NT2/D1 (cell line): ENCODE measurements around the gene DSTN.

Source experiments
- DNase-seq: peaks from one replicate; pipeline ENCODE4 v3.0.0-alpha.2; 2011; ENCODE audit warnings: low read depth, low spot score
- H3K27me3 ChIP-seq: 2 replicates; pipeline ENCODE4 v1.6.0; 2011; ENCODE audit warnings: mild to moderate bottlenecking; ENCODE audit not compliant: insufficient read length, insufficient read depth
- H3K36me3 ChIP-seq: 2 replicates; pipeline ENCODE4 v1.6.1; 2011; ENCODE audit warnings: mild to moderate bottlenecking, low read length, mixed read lengths; ENCODE audit not compliant: insufficient read depth, insufficient read length
- H3K4me1 ChIP-seq: 2 replicates; pipeline ENCODE4 v1.5.1; 2011; ENCODE audit not compliant: insufficient read depth, insufficient read length
- H3K4me3 ChIP-seq: 2 replicates; pipeline ENCODE4 v1.5.1; 2011; ENCODE audit warnings: low read depth; ENCODE audit not compliant: insufficient read length
- H3K9ac ChIP-seq: 2 replicates; pipeline ENCODE4 v1.6.0; 2011; ENCODE audit warnings: low read depth; ENCODE audit not compliant: insufficient read length
- H3K9me3 ChIP-seq: 2 replicates; pipeline ENCODE4 v1.5.1; 2011; ENCODE audit warnings: mild to moderate bottlenecking, low read length; ENCODE audit not compliant: insufficient read depth
- SUZ12 ChIP-seq: IDR thresholded peaks from 2 replicates; pipeline ENCODE4 v1.6.1; 2011; ENCODE audit not compliant: insufficient read length, insufficient read depth; ENCODE audit errors: extremely low read depth
- YY1 ChIP-seq: IDR thresholded peaks from 2 replicates; pipeline ENCODE4 v1.6.1; 2011; ENCODE audit not compliant: insufficient read length, insufficient read depth
- ZNF274 ChIP-seq: IDR thresholded peaks from 2 replicates; pipeline ENCODE4 v1.6.1; 2011; ENCODE audit warnings: mild to moderate bottlenecking, low read depth, low read length

The DSTN gene

DNA sequence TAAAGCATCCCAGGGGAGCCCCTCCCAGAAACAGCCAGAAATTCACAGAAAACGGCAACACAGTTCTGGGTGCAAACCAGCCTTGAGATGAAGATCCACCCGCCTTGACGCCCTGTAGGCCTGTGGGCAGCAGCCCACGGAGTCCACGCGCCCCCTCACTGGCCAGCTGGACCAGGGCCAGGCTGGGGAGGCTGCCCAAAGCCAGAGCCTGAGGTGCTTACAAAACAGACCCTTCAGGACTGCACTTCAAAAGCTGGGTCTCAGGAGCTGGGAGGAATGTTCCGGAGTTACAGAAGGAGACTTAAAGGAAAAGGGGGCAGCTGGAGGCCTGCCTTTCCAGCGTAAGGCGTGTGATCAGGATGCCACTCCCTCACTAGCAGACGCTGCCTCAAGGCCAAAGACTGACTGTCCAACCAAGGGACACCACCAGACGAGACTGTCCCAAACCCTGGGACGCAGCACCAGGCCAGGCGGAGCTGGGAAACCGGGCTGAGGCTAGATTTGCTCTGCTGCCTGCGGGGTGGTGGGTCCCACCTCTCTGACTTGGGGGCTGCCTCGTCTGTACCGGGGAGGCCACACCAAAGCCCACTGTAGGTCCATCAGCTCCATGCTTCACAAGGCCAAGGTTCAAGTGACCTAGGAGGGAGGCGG, 64.1 kb downstream of the DSTN start:
- DNase-seq: no peak
- no peak for TF ChIP-seq ZNF274
- Histone ChIP-seq H3K9ac (no peak overlapping the region), H3K27me3 (no peaks in the 10 kb centered on the region), H3K36me3 (peaks cover 94% of the 10 kb centered on the region), H3K4me3 (no peak overlapping the region), H3K9me3 (no peaks in the 10 kb centered on the region), H3K4me1 (peaks cover 10% of the 10 kb centered on the region)

DNA sequence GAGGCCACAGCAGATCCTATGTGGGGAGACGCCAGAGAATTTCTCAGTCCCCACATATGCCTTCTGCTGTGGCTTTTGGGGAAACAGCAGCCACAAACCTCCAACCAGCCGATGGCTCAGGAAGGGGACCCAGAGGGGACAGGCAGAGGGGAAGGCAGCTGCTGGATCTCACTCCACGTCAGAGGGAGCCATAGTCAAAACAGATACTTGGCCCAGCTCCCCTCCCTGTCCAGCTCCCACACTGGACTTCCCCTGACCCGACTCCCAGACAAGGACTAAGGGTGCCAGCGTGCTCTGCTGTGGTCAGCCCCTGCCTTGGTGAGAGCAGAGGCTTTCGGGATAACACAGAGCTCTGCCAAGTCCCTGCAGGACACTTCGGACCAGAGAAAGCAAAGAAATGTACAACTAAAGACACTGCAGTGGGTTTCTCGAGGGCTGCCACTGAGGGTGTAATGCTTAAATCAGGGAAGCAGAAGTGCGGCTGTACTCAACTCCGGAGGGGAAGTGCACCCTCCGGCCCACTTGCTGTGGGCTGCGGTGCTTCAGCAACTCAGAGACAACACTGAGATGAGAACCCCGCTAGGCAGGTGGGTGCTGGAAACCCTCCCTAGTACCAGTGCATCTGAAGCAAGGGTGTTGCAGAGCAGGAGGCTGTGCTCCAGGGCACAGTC, 64.9 kb downstream of the DSTN start:
- TF ChIP-seq SUZ12: no peak
- TF ChIP-seq YY1: no peak
- no peak for TF ChIP-seq ZNF274
- peaks cover 91% of the 10 kb centered on the region for H3K36me3 ChIP-seq
- no peak overlapping the region for H3K9ac ChIP-seq

DNA sequence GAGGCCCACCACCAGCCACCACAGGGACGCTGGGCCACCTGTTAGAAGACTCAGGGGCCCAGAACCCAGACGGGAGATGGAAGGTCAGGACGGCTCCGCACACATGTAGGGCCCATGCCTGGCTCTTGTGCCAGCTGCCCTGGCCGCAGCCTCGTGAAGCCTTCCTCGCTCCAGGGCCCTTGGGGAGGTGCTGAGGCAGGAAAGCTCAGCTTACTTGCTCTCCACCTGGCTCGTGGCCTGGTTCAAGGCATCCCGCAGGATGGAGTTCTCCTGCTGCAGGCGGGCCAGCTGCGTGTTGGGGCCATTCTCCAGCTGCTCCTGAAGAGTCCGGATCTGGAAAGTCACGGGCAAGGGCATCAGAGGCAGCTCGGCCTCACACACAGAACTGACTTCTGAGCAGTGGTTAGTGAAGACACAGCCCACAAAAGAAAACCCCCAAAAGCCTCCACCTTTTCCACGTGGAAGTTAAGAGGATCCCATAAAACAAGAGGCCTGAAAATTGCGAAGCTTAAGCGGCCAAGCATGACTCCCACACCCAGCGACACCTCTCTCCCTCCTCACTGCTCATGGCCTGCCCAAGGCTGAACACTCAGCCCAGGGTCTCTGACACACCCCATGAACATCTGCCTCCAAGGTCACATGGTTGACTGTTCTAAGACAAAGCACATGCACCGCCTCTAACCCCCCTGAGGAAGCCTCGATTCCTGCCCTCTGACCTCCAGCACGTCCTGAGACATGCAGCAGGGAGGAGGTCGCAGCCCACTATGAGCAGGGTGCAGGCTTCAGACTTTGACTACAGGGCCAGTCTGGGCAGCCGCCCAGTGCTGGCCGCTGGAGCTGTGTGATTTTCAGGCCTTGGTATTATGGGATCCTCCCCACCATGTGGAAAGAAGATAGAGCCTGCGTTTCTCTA, 65.7 kb downstream of the DSTN start:
- H3K9ac ChIP-seq: no peak overlapping the region
- no peak overlapping the region for H3K4me3 ChIP-seq
- peaks cover 92% of the 10 kb centered on the region for H3K36me3 ChIP-seq
- TF ChIP-seq SUZ12 (no peak), ZNF274 (no peak), YY1 (no peak)
- H3K9me3 ChIP-seq: no peaks in the 10 kb centered on the region
- H3K27me3 ChIP-seq: no peaks in the 10 kb centered on the region
- no peak for DNase-seq
- peaks cover 10% of the 10 kb centered on the region for H3K4me1 ChIP-seq

More for the DNA sequence above, 64.9 kb downstream of the DSTN start:
- no peak for DNase-seq
- Histone ChIP-seq H3K27me3 (no peaks in the 10 kb centered on the region), H3K4me3 (no peak overlapping the region), H3K9me3 (no peaks in the 10 kb centered on the region), H3K4me1 (peaks cover 10% of the 10 kb centered on the region)

DNA sequence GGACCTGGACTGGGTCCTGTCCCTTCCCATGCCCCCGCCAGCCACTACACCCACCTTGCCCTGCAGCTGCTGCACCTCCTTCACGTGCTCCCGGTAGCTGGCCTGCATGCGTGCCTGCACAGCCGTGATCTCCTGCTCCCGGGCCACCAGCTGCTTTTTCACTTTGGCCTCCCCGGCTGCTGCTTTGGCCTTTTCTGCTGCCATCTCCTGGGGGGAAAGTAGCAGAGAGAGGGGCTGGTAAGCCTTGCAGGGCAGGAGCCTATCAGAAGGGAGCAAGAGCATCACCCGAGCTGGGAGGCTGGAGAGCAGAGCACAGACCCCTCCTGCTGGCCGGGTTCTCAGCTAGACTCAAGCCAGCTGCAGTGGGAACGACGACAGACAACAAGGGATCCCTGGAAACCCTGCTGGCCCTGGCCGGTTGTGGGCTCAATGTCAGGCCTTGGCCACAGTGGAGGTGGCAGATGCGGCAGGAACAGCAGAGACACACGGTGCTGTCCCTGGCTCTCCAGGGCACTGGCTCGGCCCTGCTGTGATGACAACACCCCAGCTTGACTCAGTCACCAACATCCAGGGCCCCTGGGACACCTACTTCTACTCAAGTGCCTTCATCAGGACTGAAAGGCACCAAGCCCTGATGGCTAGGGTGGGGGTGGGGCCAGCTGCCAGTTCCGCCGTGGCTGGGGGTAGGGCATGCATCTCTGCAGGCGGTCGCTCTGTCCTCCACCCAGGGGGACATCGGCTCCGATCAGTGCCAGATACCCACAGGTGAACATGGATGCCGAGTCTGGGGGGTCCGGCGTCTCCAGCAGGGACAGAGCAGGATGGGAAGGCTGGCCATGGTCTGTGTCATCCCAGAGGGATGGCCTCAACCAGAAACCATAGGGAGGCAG, 66.9 kb downstream of the DSTN start:
- H3K36me3 ChIP-seq: peaks cover 92% of the 10 kb centered on the region
- no peak for DNase-seq
- H3K27me3 ChIP-seq: no peaks in the 10 kb centered on the region
- no peak overlapping the region for H3K4me3 ChIP-seq
- H3K9me3 ChIP-seq: no peaks in the 10 kb centered on the region
- H3K4me1 ChIP-seq: peaks cover 10% of the 10 kb centered on the region
- no peak for TF ChIP-seq SUZ12
- no peak for TF ChIP-seq YY1
- TF ChIP-seq ZNF274: no peak
- no peak overlapping the region for H3K9ac ChIP-seq

DNA sequence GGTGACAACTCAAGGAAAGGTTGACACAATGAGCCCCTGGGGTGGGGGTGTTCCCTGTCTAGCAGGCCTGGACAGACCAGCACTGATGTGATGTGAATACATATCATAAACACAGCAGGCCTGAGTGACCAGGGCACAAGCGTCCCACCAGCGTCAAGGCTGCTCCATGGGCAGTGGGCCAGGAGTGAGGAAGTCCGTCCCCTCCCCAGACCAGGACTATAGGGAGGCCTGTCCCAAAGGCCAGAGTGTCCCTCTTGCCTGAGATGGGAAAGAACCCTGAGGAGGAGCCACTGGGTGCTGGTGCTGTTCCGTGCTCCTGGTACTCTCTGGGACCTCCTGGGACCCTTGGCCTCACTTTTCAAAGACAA, 67.5 kb downstream of the DSTN start:
- H3K9ac ChIP-seq: no peak overlapping the region
- H3K4me3 ChIP-seq: no peak overlapping the region
- H3K4me1 ChIP-seq: peaks cover 10% of the 10 kb centered on the region
- no peaks in the 10 kb centered on the region for H3K27me3 ChIP-seq
- peaks cover 92% of the 10 kb centered on the region for H3K36me3 ChIP-seq
- DNase-seq: no peak
- no peaks in the 10 kb centered on the region for H3K9me3 ChIP-seq
- TF ChIP-seq ZNF274: no peak
- TF ChIP-seq SUZ12: no peak

DNA sequence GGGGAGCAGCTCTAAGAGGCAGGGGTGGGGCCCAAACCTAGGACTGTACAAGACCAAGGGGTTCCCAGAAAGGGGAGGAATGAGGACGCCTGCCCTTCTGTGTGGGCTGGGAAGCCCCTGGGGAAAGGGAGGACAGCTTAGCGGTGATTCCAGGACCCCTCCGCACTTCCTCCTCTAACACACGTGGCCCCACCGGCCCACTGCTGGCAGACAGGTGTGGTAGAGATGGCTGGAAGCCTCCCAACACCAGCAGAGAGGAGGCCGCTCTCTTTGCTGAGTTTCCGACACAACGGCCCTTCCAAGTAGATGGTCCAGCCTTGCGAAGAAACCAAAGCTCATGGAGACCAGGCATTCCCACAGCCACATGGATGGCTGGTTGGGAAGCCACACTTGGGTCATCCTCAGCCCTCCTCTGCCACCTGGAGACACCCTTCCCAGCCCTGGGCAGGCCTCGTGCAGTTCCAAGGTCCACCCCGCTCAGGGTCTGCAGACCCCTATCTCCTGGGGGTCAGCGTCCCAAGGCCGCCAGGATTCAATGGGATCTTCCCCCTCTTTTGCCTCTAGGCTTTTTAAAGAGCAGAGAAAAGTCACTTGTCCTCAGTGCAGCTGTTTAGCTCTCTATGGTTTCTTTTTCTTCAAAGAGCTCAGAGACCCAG, 68.2 kb downstream of the DSTN start:
- Histone ChIP-seq H3K36me3 (peaks cover 92% of the 10 kb centered on the region), H3K4me3 (no peak overlapping the region), H3K9ac (no peak overlapping the region)

More for the DNA sequence above, 68.2 kb downstream of the DSTN start:
- Histone ChIP-seq H3K4me1 (peaks cover 10% of the 10 kb centered on the region), H3K9me3 (no peaks in the 10 kb centered on the region), H3K27me3 (no peaks in the 10 kb centered on the region)
- DNase-seq: no peak
- no peak for TF ChIP-seq YY1
- no peak for TF ChIP-seq SUZ12
- no peak for TF ChIP-seq ZNF274
